HL-60 (cell line): ENCODE results near the gene PRDM10.

ENCODE experiments used
- DNase-seq, 2 experiments: peaks; one replicate each; pipeline ENCODE4 v3.0.0-alpha.2; 2010 to 2020; ENCODE audit warnings: low read depth in 1 of 2, low spot score in 1 of 2
- H3K27ac ChIP-seq: fragments of 250-450 bp; sonication (Bioruptor Pico); replicated peaks from 2 replicates; pipeline ENCODE4 v1.5.1; 2020; ENCODE audit warnings: mild to moderate bottlenecking, moderate library complexity
- H3K27me3 ChIP-seq: fragments of 250-450 bp; sonication (Bioruptor Pico); 2 replicates; pipeline ENCODE4 v1.5.1; 2021; ENCODE audit warnings: mild to moderate bottlenecking, moderate library complexity; ENCODE audit not compliant: insufficient read depth, poor library complexity, severe bottlenecking
- H3K4me3 ChIP-seq: replicated peaks from 2 replicates; pipeline ENCODE4 v1.5.1; 2011; ENCODE audit warnings: mild to moderate bottlenecking, control low read depth, low read length; ENCODE audit not compliant: insufficient read depth
- CTCF ChIP-seq: IDR thresholded peaks from one replicate; pipeline ENCODE4 v1.5.1; 2011; ENCODE audit warnings: low read length, control low read depth, inconsistent platforms; ENCODE audit not compliant: insufficient read depth
- GABPA ChIP-seq: IDR thresholded peaks from 2 replicates; pipeline ENCODE4 v1.6.1; 2012; ENCODE audit warnings: low read depth
- POLR2AphosphoS5 ChIP-seq: IDR thresholded peaks from 2 replicates; pipeline ENCODE4 v1.6.1; 2012; ENCODE audit warnings: low read depth
- REST ChIP-seq: IDR thresholded peaks from 2 replicates; pipeline ENCODE4 v1.6.1; 2012; ENCODE audit warnings: low read depth; ENCODE audit not compliant: insufficient replicate concordance
- SPI1 ChIP-seq: IDR thresholded peaks from 2 replicates; pipeline ENCODE4 v1.6.1; 2012; ENCODE audit warnings: low read depth, mild to moderate bottlenecking, borderline replicate concordance

The PRDM10 gene

GRCh38 chr11:129938764-129939163, 63.9 kb downstream of the PRDM10 start:
- TF ChIP-seq POLR2AphosphoS5 (no peak), REST (no peak), CTCF (no peak), GABPA (no peak), SPI1 (no peak)
- H3K27me3 ChIP-seq: no peaks in the 10 kb centered on the region
- no peak for DNase-seq
- H3K4me3 ChIP-seq: no peak overlapping the region
- H3K27ac ChIP-seq: no peak overlapping the region

DNA sequence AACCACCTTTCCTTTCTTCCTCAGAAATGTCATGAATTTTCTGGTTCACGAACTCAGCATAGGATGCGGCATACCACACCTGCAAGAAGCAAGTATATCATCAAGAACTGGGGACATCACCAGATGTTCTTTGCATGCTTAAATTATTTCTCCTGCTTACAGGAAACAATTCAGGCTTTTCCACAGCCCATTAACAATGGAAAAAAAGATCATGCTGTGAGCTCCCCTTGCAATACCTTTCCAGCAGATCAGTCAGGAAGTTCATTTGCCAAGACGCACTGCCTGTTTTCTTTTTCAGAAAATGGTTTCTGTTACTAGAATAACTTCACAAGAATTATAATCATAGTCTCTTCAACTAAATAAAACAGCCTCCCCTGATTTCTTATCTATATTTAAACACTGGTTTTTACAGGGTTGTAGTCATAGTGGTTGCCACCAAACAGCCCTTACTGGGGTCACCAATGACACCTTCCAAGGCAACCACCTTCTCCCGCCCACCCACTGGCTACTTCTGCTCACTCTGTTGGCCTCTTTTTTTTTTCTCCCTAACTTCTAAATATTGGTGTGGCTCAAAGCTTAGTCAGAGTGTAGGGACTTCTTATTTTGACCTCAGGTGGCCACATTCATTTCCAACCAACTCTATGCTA, 64.9 kb downstream of the PRDM10 start:
- no peaks in the 10 kb centered on the region for H3K27me3 ChIP-seq
- no peak for TF ChIP-seq POLR2AphosphoS5
- no peak for TF ChIP-seq GABPA
- TF ChIP-seq REST: no peak
- TF ChIP-seq SPI1: no peak
- TF ChIP-seq CTCF: no peak
- H3K4me3 ChIP-seq: no peak overlapping the region
- DNase-seq: no peak
- H3K27ac ChIP-seq: no peak overlapping the region

GRCh38 chr11:129935723-129936122, 66.9 kb downstream of the PRDM10 start:
- Histone ChIP-seq H3K27me3 (no peaks in the 10 kb centered on the region), H3K4me3 (no peak overlapping the region), H3K27ac (no peak overlapping the region)
- TF ChIP-seq CTCF (no peak), POLR2AphosphoS5 (no peak), REST (no peak), SPI1 (no peak), GABPA (no peak)
- DNase-seq: no peak
